Uterus (tissue), 2 donors: Measurements from ENCODE around the gene HMG20A.

ENCODE experiments used
- CTCF ChIP-seq, 4 experiments: fragments of 200-600 bp in 2 of 4; fragments of 450-650 bp in 2 of 4; sonication (generic) in 2 of 4; IDR thresholded peaks; one replicate each; pipeline ENCODE4 v1.5.1; 2016 to 2019; ENCODE audit warnings: antibody characterized with exemption in 4 of 4, mild to moderate bottlenecking in 2 of 4, moderate library complexity in 1 of 4
- POLR2A ChIP-seq, 2 donors: fragments of 450-650 bp; IDR thresholded peaks; one replicate each; pipeline ENCODE4 v1.6.1; 2016; ENCODE audit warnings: antibody characterized with exemption in 2 of 2, mild to moderate bottlenecking in 1 of 2, moderate library complexity in 1 of 2

- no peak for TF ChIP-seq CTCF (IDR thresholded peaks at IDR 0.05)
- no peak for TF ChIP-seq POLR2A (IDR thresholded peaks at IDR 0.05)
These were observed 84.2 kb downstream of the HMG20A start for GRCh38 chr15:77504871-77505270.
